Measurements from ENCODE around the gene ARL6IP6. TPM values are rescaled to one million over a fixed set of nuclear protein-coding genes. Genes with fewer than 3 reads are reported as not detected.
"Not testable (repeated sequence)": the region's sequence is repeated elsewhere in the genome, so short reads cannot be mapped to it uniquely, and the experiment has no call there.

Gene ARL6IP6
- total RNA-seq, 1 donor from 2014 or later: 26.6 TPM

- H3K9me3 Mint-ChIP-seq: no peaks in the 10 kb centered on the region
- no peaks in the 10 kb centered on the region for H3K27me3 Mint-ChIP-seq
- H3K27ac Mint-ChIP-seq: no peak overlapping the region
- peaks cover 19% of the 10 kb centered on the region for H3K36me3 Mint-ChIP-seq
- H3K4me1 Mint-ChIP-seq (ENCODE audit: unreplicated experiment): peaks cover 12% of the 10 kb centered on the region
- no peak overlapping the region for H3K4me3 Mint-ChIP-seq
- TF ChIP-seq CTCF (conservative IDR thresholded peaks at IDR 0.05): no peak
- no peak for DNase-seq (ENCODE audit: extremely low spot score, unreplicated experiment)
Observed at GRCh38 chr2:152723918-152724317, 5.5 kb downstream of the ARL6IP6 start.

GRCh38 chr2:152729844-152730243, 11.4 kb downstream of the ARL6IP6 start:
- Mint-ChIP-seq H3K27ac (no peak overlapping the region), H3K27me3 (no peaks in the 10 kb centered on the region), H3K9me3 (no peaks in the 10 kb centered on the region), H3K4me3 (no peak overlapping the region), H3K4me1 (ENCODE audit: unreplicated experiment) (peaks cover 4% of the 10 kb centered on the region), H3K36me3 (no peaks in the 10 kb centered on the region)
- DNase-seq (ENCODE audit: extremely low spot score, unreplicated experiment): no peak
- no peak for TF ChIP-seq CTCF (conservative IDR thresholded peaks at IDR 0.05)

GRCh38 chr2:152730591-152731333, 12.3 kb downstream of the ARL6IP6 start:
- Mint-ChIP-seq H3K9me3 (no peaks in the 10 kb centered on the region), H3K36me3 (no peaks in the 10 kb centered on the region)

GRCh38 chr2:152737509-152737908, 19.1 kb downstream of the ARL6IP6 start:
- not testable (repeated sequence) for H3K4me1 Mint-ChIP-seq (ENCODE audit: unreplicated experiment); H3K27ac Mint-ChIP-seq; H3K4me3 Mint-ChIP-seq; H3K9me3 Mint-ChIP-seq; DNase-seq (ENCODE audit: extremely low spot score, unreplicated experiment); H3K27me3 Mint-ChIP-seq
- peaks cover 36% of the 10 kb centered on the region for H3K36me3 Mint-ChIP-seq

More at GRCh38 chr2:152730591-152731333, 12.3 kb downstream of the ARL6IP6 start:
- Mint-ChIP-seq H3K4me3 (no peak overlapping the region), H3K27ac (peak overlapping the region; percentile 16), H3K27me3 (no peaks in the 10 kb centered on the region), H3K4me1 (ENCODE audit: unreplicated experiment) (peaks cover 4% of the 10 kb centered on the region)
- no peak for DNase-seq (ENCODE audit: extremely low spot score, unreplicated experiment)
- TF ChIP-seq CTCF (conservative IDR thresholded peaks at IDR 0.05): no peak

GRCh38 chr2:152738438-152738837, 20.0 kb downstream of the ARL6IP6 start:
- Mint-ChIP-seq H3K27ac (no peak overlapping the region), H3K27me3 (no peaks in the 10 kb centered on the region), H3K9me3 (no peaks in the 10 kb centered on the region), H3K36me3 (peaks cover 36% of the 10 kb centered on the region), H3K4me1 (ENCODE audit: unreplicated experiment) (no peaks in the 10 kb centered on the region), H3K4me3 (no peak overlapping the region)
- DNase-seq (ENCODE audit: extremely low spot score, unreplicated experiment): no peak
- TF ChIP-seq CTCF (conservative IDR thresholded peaks at IDR 0.05): no peak

GRCh38 chr2:152739705-152740104, 21.3 kb downstream of the ARL6IP6 start:
- peaks cover 36% of the 10 kb centered on the region for H3K36me3 Mint-ChIP-seq
- not testable (repeated sequence) for H3K27me3 Mint-ChIP-seq; DNase-seq (ENCODE audit: extremely low spot score, unreplicated experiment); H3K9me3 Mint-ChIP-seq; H3K4me1 Mint-ChIP-seq (ENCODE audit: unreplicated experiment); H3K27ac Mint-ChIP-seq; H3K4me3 Mint-ChIP-seq

All from type B pancreatic cell (in vitro differentiated cells).